Neuron (in vitro differentiated cells): ENCODE data around the gene CAPN10.

ENCODE experiments used
- H2AFZ ChIP-seq: one replicate; pipeline ENCODE4 v1.6.1; 2013; ENCODE audit warnings: low read depth, mild to moderate bottlenecking, inconsistent platforms, low read length, moderate library complexity
- H3K27me3 ChIP-seq: one replicate; pipeline ENCODE4 v1.6.1; 2013; ENCODE audit warnings: low read length; ENCODE audit not compliant: insufficient read depth
- H3K36me3 ChIP-seq: one replicate; pipeline ENCODE4 v1.6.1; 2013; ENCODE audit warnings: low read length; ENCODE audit not compliant: insufficient read depth
- H3K4me1 ChIP-seq: one replicate; pipeline ENCODE4 v1.6.1; 2013; ENCODE audit warnings: low read length; ENCODE audit not compliant: insufficient read depth
- H3K4me3 ChIP-seq: 2 replicates; pipeline ENCODE4 v1.5.1; 2013; ENCODE audit warnings: mild to moderate bottlenecking, low read length, moderate library complexity
- H3K9me3 ChIP-seq: one replicate; pipeline ENCODE4 v1.6.1; 2013; ENCODE audit warnings: low read length

CAPN10 gene

GRCh38 chr2:240583774-240584173 lies 2.8 kb upstream of the CAPN10 start:
- Histone ChIP-seq H3K4me1 (peaks cover 29% of the 10 kb centered on the region), H3K36me3 (no peaks in the 10 kb centered on the region), H3K9me3 (peaks cover 4% of the 10 kb centered on the region), H3K4me3 (no peak overlapping the region), H2AFZ (no peak overlapping the region), H3K27me3 (no peaks in the 10 kb centered on the region)

- peak overlapping the region; percentile 97 for H3K4me3 ChIP-seq
- H3K9me3 ChIP-seq, result peaks cover 4% of the 10 kb centered on the region
- H3K4me1 ChIP-seq, result peaks cover 29% of the 10 kb centered on the region
- peaks cover 3% of the 10 kb centered on the region for H3K36me3 ChIP-seq
- no peaks in the 10 kb centered on the region for H3K27me3 ChIP-seq
- H2AFZ ChIP-seq, result no peak overlapping the region
These were observed 2.0 kb upstream of the CAPN10 start for GRCh38 chr2:240584486-240585031.

- peaks cover 8% of the 10 kb centered on the region for H3K36me3 ChIP-seq
These were observed 1.4 kb upstream of the CAPN10 start for GRCh38 chr2:240585101-240585500.

GRCh38 chr2:240585681-240586197 lies 795 bp upstream of the CAPN10 start:
- H2AFZ ChIP-seq, result peak overlapping the region; percentile 55

More at GRCh38 chr2:240585101-240585500, 1.4 kb upstream of the CAPN10 start:
- H3K4me3 ChIP-seq, result peak overlapping the region; percentile 97
- no peaks in the 10 kb centered on the region for H3K27me3 ChIP-seq
- no peak overlapping the region for H2AFZ ChIP-seq
- peaks cover 29% of the 10 kb centered on the region for H3K4me1 ChIP-seq
- H3K9me3 ChIP-seq, result peaks cover 4% of the 10 kb centered on the region

GRCh38 chr2:240586919-240587800 lies 626 bp downstream of the CAPN10 start:
- Histone ChIP-seq H2AFZ (peak overlapping the region; percentile 55), H3K4me3 (peak overlapping the region; percentile 97), H3K4me1 (peaks cover 29% of the 10 kb centered on the region), H3K9me3 (no peaks in the 10 kb centered on the region), H3K36me3 (peaks cover 26% of the 10 kb centered on the region), H3K27me3 (no peaks in the 10 kb centered on the region)

More at GRCh38 chr2:240585681-240586197, 795 bp upstream of the CAPN10 start:
- H3K36me3 ChIP-seq, result peaks cover 13% of the 10 kb centered on the region
- H3K27me3 ChIP-seq, result no peaks in the 10 kb centered on the region
- peak overlapping the region; percentile 97 for H3K4me3 ChIP-seq
- H3K4me1 ChIP-seq, result peaks cover 29% of the 10 kb centered on the region
- peaks cover 4% of the 10 kb centered on the region for H3K9me3 ChIP-seq

DNA sequence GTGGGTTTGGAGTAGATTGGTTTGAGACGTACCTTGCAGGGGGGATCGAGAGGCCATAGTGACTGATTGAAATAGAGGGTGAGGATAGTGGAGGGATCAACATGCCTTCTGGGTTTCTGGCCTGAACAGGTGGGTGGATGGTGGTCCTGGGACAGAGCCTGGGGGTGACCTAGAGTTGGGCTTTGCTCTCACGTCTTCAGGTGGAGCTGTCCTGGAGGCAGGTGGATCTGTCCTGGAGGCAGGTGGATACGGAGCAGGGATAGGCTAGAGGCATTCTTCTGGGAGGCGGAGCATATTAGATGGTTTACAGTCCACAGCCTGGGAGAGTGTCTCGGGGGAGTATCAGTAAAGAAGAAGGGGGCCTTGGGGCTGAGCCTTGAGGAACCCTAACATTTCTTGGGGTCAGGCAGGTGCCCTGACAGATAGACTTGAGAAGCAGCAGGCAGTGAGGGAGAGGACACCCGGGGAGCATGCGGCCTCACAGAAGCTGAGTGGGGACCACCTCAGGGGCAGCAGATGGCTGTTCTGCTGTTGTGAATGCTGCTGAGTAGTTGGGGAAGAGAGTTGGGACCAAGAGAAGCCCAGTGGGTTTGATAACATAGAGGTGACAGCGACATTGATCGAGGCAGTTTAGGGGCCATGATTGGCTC lies 1.6 kb downstream of the CAPN10 start:
- peaks cover 31% of the 10 kb centered on the region for H3K36me3 ChIP-seq
- no peaks in the 10 kb centered on the region for H3K9me3 ChIP-seq
- no peak overlapping the region for H2AFZ ChIP-seq
- H3K4me1 ChIP-seq, result peaks cover 29% of the 10 kb centered on the region
- H3K4me3 ChIP-seq, result peak overlapping the region; percentile 97
- no peaks in the 10 kb centered on the region for H3K27me3 ChIP-seq

- Histone ChIP-seq H2AFZ (no peak overlapping the region), H3K36me3 (peaks cover 35% of the 10 kb centered on the region), H3K4me1 (peaks cover 29% of the 10 kb centered on the region), H3K4me3 (no peak overlapping the region), H3K9me3 (no peaks in the 10 kb centered on the region), H3K27me3 (no peaks in the 10 kb centered on the region)
These were observed 2.1 kb downstream of the CAPN10 start for GRCh38 chr2:240588669-240589068.

DNA sequence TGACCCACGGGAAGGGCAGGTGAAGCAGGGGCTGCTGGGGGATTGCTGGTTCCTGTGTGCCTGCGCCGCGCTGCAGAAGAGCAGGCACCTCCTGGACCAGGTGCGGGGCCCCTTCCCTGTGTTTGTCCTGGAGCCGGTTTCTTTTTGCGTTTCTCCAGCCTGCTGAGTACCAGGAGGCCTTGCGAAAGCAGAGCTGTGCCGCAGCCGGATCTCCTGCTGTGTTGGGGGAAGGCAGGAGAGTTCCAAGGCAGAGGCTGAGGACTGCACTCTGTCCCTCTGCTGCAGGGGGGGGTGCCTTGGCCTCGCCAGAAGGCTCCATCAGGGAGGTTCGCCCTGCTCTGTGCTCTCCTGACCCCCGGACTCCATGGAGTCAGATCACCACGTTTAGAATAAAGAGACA lies 2.8 kb downstream of the CAPN10 start:
- H3K4me3 ChIP-seq, result no peak overlapping the region
- no peaks in the 10 kb centered on the region for H3K27me3 ChIP-seq
- H3K4me1 ChIP-seq, result peaks cover 29% of the 10 kb centered on the region
- H2AFZ ChIP-seq, result no peak overlapping the region
- no peaks in the 10 kb centered on the region for H3K9me3 ChIP-seq
- H3K36me3 ChIP-seq, result peaks cover 37% of the 10 kb centered on the region

- no peaks in the 10 kb centered on the region for H3K9me3 ChIP-seq
- no peak overlapping the region for H2AFZ ChIP-seq
- H3K36me3 ChIP-seq, result peaks cover 39% of the 10 kb centered on the region
- H3K4me1 ChIP-seq, result peaks cover 25% of the 10 kb centered on the region
- no peak overlapping the region for H3K4me3 ChIP-seq
- no peaks in the 10 kb centered on the region for H3K27me3 ChIP-seq
These were observed 3.5 kb downstream of the CAPN10 start for GRCh38 chr2:240589850-240590525.

DNA sequence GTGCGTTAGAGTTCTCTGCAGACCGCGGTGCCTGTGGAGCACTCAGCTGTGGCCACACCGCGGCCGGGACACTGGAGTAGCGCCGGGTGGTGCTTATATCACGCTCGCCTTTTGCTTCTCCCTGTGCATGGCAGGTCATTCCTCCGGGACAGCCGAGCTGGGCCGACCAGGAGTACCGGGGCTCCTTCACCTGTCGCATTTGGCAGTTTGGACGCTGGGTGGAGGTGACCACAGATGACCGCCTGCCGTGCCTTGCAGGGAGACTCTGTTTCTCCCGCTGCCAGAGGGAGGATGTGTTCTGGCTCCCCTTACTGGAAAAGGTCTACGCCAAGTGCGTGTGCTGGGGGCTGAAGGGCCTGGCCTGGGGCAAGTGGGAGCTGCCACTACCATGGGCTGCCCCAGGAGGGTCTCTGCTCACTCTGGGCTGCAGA lies 4.2 kb downstream of the CAPN10 start:
- Histone ChIP-seq H3K36me3 (peaks cover 45% of the 10 kb centered on the region), H2AFZ (no peak overlapping the region), H3K4me3 (no peak overlapping the region), H3K27me3 (no peaks in the 10 kb centered on the region), H3K4me1 (peaks cover 18% of the 10 kb centered on the region), H3K9me3 (no peaks in the 10 kb centered on the region)

- Histone ChIP-seq H3K4me3 (no peak overlapping the region), H2AFZ (no peak overlapping the region), H3K27me3 (no peaks in the 10 kb centered on the region), H3K36me3 (peaks cover 50% of the 10 kb centered on the region), H3K9me3 (no peaks in the 10 kb centered on the region), H3K4me1 (peaks cover 16% of the 10 kb centered on the region)
These were observed 4.7 kb downstream of the CAPN10 start for GRCh38 chr2:240591226-240591625.

- Histone ChIP-seq H2AFZ (no peak overlapping the region), H3K4me3 (no peak overlapping the region), H3K4me1 (peaks cover 16% of the 10 kb centered on the region), H3K36me3 (peaks cover 53% of the 10 kb centered on the region), H3K9me3 (no peaks in the 10 kb centered on the region), H3K27me3 (no peaks in the 10 kb centered on the region)
These were observed 5.2 kb downstream of the CAPN10 start for GRCh38 chr2:240591784-240592183.
